Endothelial cell of umbilical vein (primary cell): ENCODE data around the gene PGM2L1. TPM values are rescaled to one million over a fixed set of nuclear protein-coding genes. Genes with fewer than 3 reads are reported as not detected.

Experiments used
- BruUV-seq: library from RNA; stranded (reverse); fragments of 400-500 nt; replicated peaks from 2 replicates; lab custom pipeline; 2021; lab: Mats Ljungman, UMichigan
- CTCF ChIA-PET: fragments of 300-600, 350-600 bp; sonication (Branson Sonifier 250); formaldehyde crosslinking; loops from one replicate; lab custom pipeline; 2021; ENCODE audit warnings: antibody characterized with exemption, inconsistent platforms; lab: Charles Lee
- POLR2A ChIA-PET: fragments of 300-600, 350-600 bp; sonication (Branson Sonifier 250); formaldehyde crosslinking; loops from one replicate; lab custom pipeline; 2021; ENCODE audit warnings: antibody characterized with exemption, inconsistent platforms; lab: Charles Lee
- DNase-seq: peaks from one replicate; pipeline ENCODE4 v3.0.0-alpha.2; 2011; ENCODE audit warnings: low read depth, low spot score
- FAIRE-seq: peaks from 2 replicates; lab custom pipeline; 2011; peaks lifted over from hg19 to GRCh38; lab: Jason Lieb, UNC
- H2AFZ ChIP-seq: 2 replicates; pipeline ENCODE4 v1.6.0; 2012; ENCODE audit warnings: low read depth, low read length, control low read depth, inconsistent platforms
- H3K27ac ChIP-seq: 2 replicates; pipeline ENCODE4 v1.5.1; 2011; ENCODE audit warnings: low read depth, mild to moderate bottlenecking, control low read depth, low read length, moderate library complexity; ENCODE audit not compliant: insufficient read depth
- H3K27me3 ChIP-seq, 2 experiments: 2 replicates each; pipeline versions ENCODE4 v1.6.0 to v1.6.1; 2011; ENCODE audit warnings: low read length in 2 of 2, mixed read lengths in 1 of 2; ENCODE audit not compliant: control insufficient read depth in 2 of 2, insufficient read depth in 2 of 2
- H3K36me3 ChIP-seq, 2 experiments: 2 replicates in 1 of 2; 3 replicates in 1 of 2; pipeline ENCODE4 v1.5.1; 2011; ENCODE audit warnings: low read length in 2 of 2, mild to moderate bottlenecking in 1 of 2, moderate library complexity in 1 of 2; ENCODE audit not compliant: control insufficient read depth in 2 of 2, insufficient read depth in 2 of 2; ENCODE audit errors: extremely low read depth in 1 of 2
- H3K4me1 ChIP-seq: 3 replicates; pipeline ENCODE4 v1.5.1; 2011; ENCODE audit warnings: mild to moderate bottlenecking, low read length; ENCODE audit not compliant: control insufficient read depth, insufficient read depth; ENCODE audit errors: extremely low read depth
- H3K4me2 ChIP-seq: 2 replicates; pipeline ENCODE4 v1.6.1; 2011; ENCODE audit warnings: low read length, control low read depth, mixed read lengths; ENCODE audit not compliant: insufficient read depth
- H3K4me3 ChIP-seq, 3 experiments: fragments of 200-600 bp in 1 of 3; sonication (generic), shearing (Covaris generic) in 1 of 3; replicated peaks in 1 of 3; 2 replicates each; pipeline ENCODE4 v1.5.1; 2011 to 2016; ENCODE audit warnings: control low read depth in 3 of 3, low read length in 3 of 3, mild to moderate bottlenecking in 2 of 3, inconsistent platforms in 1 of 3, low read depth in 1 of 3, moderate library complexity in 1 of 3; ENCODE audit not compliant: insufficient read depth in 1 of 3
- H3K79me2 ChIP-seq: 2 replicates; pipeline ENCODE4 v1.6.0; 2012; ENCODE audit warnings: low read length, inconsistent platforms; ENCODE audit not compliant: control insufficient read depth, insufficient read depth
- H3K9ac ChIP-seq: replicated peaks from 2 replicates; pipeline ENCODE3; 2011; ENCODE audit warnings: low read length, control low read depth; ENCODE audit not compliant: insufficient read depth; ENCODE audit errors: extremely low read depth
- H3K9me1 ChIP-seq: replicated peaks from 3 replicates; pipeline ENCODE4 v1.6.0; 2011; ENCODE audit warnings: mild to moderate bottlenecking, low read length; ENCODE audit not compliant: control insufficient read depth, insufficient read depth; ENCODE audit errors: extremely low read depth
- H3K9me3 ChIP-seq: replicated peaks from 2 replicates; pipeline ENCODE4 v1.5.1; 2012; ENCODE audit warnings: low read length, inconsistent platforms; ENCODE audit not compliant: control insufficient read depth, insufficient read depth
- H4K20me1 ChIP-seq: replicated peaks from 2 replicates; pipeline ENCODE3; 2011; ENCODE audit warnings: mild to moderate bottlenecking, low read length; ENCODE audit not compliant: control insufficient read depth, insufficient read depth; ENCODE audit errors: extremely low read depth
- EZH2 ChIP-seq: IDR thresholded peaks from 2 replicates; pipeline ENCODE4 v1.6.1; 2012; ENCODE audit warnings: borderline replicate concordance, low read depth, mild to moderate bottlenecking, moderate library complexity, low read length, inconsistent platforms; ENCODE audit not compliant: severe bottlenecking
- FOS ChIP-seq: IDR thresholded peaks from 2 replicates; pipeline ENCODE4 v1.6.1; 2011; ENCODE audit warnings: mild to moderate bottlenecking, low read length, moderate library complexity, borderline replicate concordance; ENCODE audit not compliant: insufficient read depth
- GATA2 ChIP-seq: IDR thresholded peaks from 2 replicates; pipeline ENCODE4 v1.7.0; 2011; ENCODE audit warnings: low read depth, mild to moderate bottlenecking, moderate library complexity, mixed read lengths, low read length; ENCODE audit not compliant: insufficient read length, insufficient read depth
- JUN ChIP-seq: IDR thresholded peaks from 2 replicates; pipeline ENCODE4 v1.6.1; 2011; ENCODE audit warnings: borderline replicate concordance, low read depth; ENCODE audit not compliant: insufficient read length, insufficient read depth
- MYC ChIP-seq: IDR thresholded peaks from one replicate; pipeline ENCODE4 v1.6.1; 2011; ENCODE audit warnings: mild to moderate bottlenecking, low read depth, low read length
- POLR2A ChIP-seq: IDR thresholded peaks from 2 replicates; pipeline ENCODE4 v1.6.1; 2012; ENCODE audit warnings: low read depth, mild to moderate bottlenecking, control low read depth, low read length
- POLR2AphosphoS5 ChIP-seq: IDR thresholded peaks from 2 replicates; pipeline ENCODE4 v1.6.1; 2012; ENCODE audit warnings: low read depth, mild to moderate bottlenecking, control low read depth, low read length, moderate library complexity; ENCODE audit not compliant: insufficient read depth
- dilution Hi-C: fragments of 300-500 bp; cut with MboI; formaldehyde crosslinking; loops from one replicate; pipeline ENCODE4 v1.15.0; 2019; ENCODE audit warnings: low sequenced_read_pairs; ENCODE audit not compliant: extremely low pct_ligation_motif_present
- intact Hi-C: fragments of 100-400 bp; cut with micrococcal nuclease; formaldehyde crosslinking; loops from one replicate; pipeline ENCODE4 v1.10.0; 2022
- polyA plus RNA-seq, 4 experiments: library from polyadenylated mRNA; depleted of rRNA in 3 of 4; stranded (reverse) in 3 of 4; unstranded in 1 of 4; fragments of >200 nt; gene quantifications; 2 replicates each; pipeline versions ENCODE4 v1.2.1 to v1.2.3, GENCODE V29; 2011 to 2012; ENCODE audit warnings: missing spikeins in 1 of 4
- total RNA-seq: library from RNA; stranded (reverse); gene quantifications from 2 replicates; pipeline ENCODE4 v1.2.3, GENCODE V29; 2021
- TF ChIP-seq, protein P1 (sequence below), 2 donors: IDR thresholded peaks; 1 replicate in 1 of 2; 2 replicates in 1 of 2; pipeline ENCODE4 v1.5.1; 2011; ENCODE audit warnings: low read length in 2 of 2, mild to moderate bottlenecking in 2 of 2, moderate library complexity in 2 of 2, control low read depth in 1 of 2, inconsistent platforms in 1 of 2, low read depth in 1 of 2; ENCODE audit not compliant: insufficient read depth in 1 of 2; ENCODE audit errors: extremely low read depth in 1 of 2
- TF ChIP-seq, protein P2 (sequence below): IDR thresholded peaks from 2 replicates; pipeline ENCODE4 v1.6.1; 2011; ENCODE audit not compliant: insufficient read depth, insufficient read length

PGM2L1 gene
- total and polyA plus RNA-seq, 2 donors (not counting 3 experiments of a cell fraction or from before 2014, with no cell fraction given): 7.9 to 31.4 TPM

DNA sequence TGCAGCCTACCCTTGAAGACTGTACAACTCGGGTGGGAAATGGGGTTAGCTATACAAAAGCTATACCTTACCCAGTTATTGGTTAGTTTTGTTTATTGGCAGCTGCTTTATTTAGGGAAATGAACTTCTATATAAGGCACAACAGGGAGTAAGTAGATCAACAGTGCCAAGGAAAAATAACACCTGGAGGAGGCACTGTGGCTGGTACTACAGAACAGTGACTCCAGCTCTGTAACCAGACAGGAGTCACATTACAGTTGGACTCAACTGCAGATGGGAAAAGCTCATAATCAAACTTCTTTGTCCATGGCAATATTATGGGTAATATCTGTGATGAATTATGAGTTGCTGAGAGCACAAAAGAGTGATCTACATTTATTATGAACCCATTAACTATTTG, 100.7 kb downstream of the PGM2L1 start:
- H3K9me1 ChIP-seq: no peaks in the 10 kb centered on the region
- ChIA-PET CTCF (interaction anchor here (0.6 to 1.5 kb wide), 2 partner anchors 17 to 42 kb away, joined by 4 to 6 read pairs; no protein-coding TSS in a partner anchor), POLR2A (no interaction called here)
- H3K4me3 ChIP-seq: no peak overlapping the region
- no peaks in the 10 kb centered on the region for H4K20me1 ChIP-seq
- H3K79me2 ChIP-seq: no peaks in the 10 kb centered on the region
- BruUV-seq: no TSS peak
- TF ChIP-seq JUN (no peak), POLR2AphosphoS5 (no peak), MYC (no peak), FOS (no peak), POLR2A (no peak), EZH2 (no peak), GATA2 (no peak)
- TF ChIP-seq, protein P1, sequence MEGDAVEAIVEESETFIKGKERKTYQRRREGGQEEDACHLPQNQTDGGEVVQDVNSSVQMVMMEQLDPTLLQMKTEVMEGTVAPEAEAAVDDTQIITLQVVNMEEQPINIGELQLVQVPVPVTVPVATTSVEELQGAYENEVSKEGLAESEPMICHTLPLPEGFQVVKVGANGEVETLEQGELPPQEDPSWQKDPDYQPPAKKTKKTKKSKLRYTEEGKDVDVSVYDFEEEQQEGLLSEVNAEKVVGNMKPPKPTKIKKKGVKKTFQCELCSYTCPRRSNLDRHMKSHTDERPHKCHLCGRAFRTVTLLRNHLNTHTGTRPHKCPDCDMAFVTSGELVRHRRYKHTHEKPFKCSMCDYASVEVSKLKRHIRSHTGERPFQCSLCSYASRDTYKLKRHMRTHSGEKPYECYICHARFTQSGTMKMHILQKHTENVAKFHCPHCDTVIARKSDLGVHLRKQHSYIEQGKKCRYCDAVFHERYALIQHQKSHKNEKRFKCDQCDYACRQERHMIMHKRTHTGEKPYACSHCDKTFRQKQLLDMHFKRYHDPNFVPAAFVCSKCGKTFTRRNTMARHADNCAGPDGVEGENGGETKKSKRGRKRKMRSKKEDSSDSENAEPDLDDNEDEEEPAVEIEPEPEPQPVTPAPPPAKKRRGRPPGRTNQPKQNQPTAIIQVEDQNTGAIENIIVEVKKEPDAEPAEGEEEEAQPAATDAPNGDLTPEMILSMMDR (IDR thresholded peaks at IDR 0.05; ENCODE audit: extremely low read depth in 1 of 2, insufficient read depth in 1 of 2, low read depth in 1 of 2, low read length in 2 of 2): no peak
- TF ChIP-seq, protein P2, sequence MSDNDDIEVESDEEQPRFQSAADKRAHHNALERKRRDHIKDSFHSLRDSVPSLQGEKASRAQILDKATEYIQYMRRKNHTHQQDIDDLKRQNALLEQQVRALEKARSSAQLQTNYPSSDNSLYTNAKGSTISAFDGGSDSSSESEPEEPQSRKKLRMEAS: no peak
- H3K9me3 ChIP-seq: no peaks in the 10 kb centered on the region
- no peak for FAIRE-seq
- H3K4me1 ChIP-seq: no peaks in the 10 kb centered on the region
- no peak for DNase-seq
- H2AFZ ChIP-seq: no peak overlapping the region
- dilution Hi-C loops: no loop called here
- H3K4me2 ChIP-seq: no peak overlapping the region
- peaks cover 2% of the 10 kb centered on the region in 2 experiments for H3K36me3 ChIP-seq
- no peak overlapping the region for H3K27ac ChIP-seq
- no peak overlapping the region for H3K9ac ChIP-seq
- intact Hi-C loops: no loop called here
- no peaks in the 10 kb centered on the region for H3K27me3 ChIP-seq
